Activated T-cell treated with anti-CD3 and anti-CD28 coated beads, Interleukin-2, amount 50 U/mL, for 4 hours (primary cell): ENCODE data around the gene RIC1. TPM values are rescaled to one million over a fixed set of nuclear protein-coding genes. Genes with fewer than 3 reads are reported as not detected.
A peak's percentile ranks its signal among the peaks of the same experiment; 100 is the strongest.
"Not testable (repeated sequence)": the region's sequence is repeated elsewhere in the genome, so short reads cannot be mapped to it uniquely, and the experiment has no call there.

Source experiments
- ATAC-seq, 2 donors: fragments of 200-7000 bp; cut with Tn5 transposase; one replicate each; pipeline ENCODE4 v1.10.0; 2021
- DNase-seq: peaks from one replicate; pipeline ENCODE4 v3.0.0-alpha.2; 2020
- H3K27me3 Mint-ChIP-seq: one replicate; pipeline ENCODE4 v1.8.0; 2021; ENCODE audit warnings: low read depth, mixed read lengths
- H3K36me3 Mint-ChIP-seq: one replicate; pipeline ENCODE4 v1.8.0; 2022; ENCODE audit warnings: mixed read lengths; ENCODE audit not compliant: insufficient read depth
- H3K4me1 Mint-ChIP-seq: one replicate; pipeline ENCODE4 v1.8.0; 2021; ENCODE audit warnings: low read depth, mixed read lengths
- H3K4me3 Mint-ChIP-seq: one replicate; pipeline ENCODE4 v1.8.0; 2021; ENCODE audit warnings: mild to moderate bottlenecking, moderate library complexity, mixed read lengths
- H3K9me3 Mint-ChIP-seq: one replicate; pipeline ENCODE4 v1.8.0; 2021; ENCODE audit warnings: mixed read lengths
- total RNA-seq, 3 donors: library from RNA; stranded (reverse); gene quantifications; one replicate each; pipeline ENCODE4 v1.2.1, GENCODE V29; 2021

The RIC1 gene
- total RNA-seq, 3 donors from 2014 or later: 10.5 to 11.2 (median 10.8) TPM

- peaks cover 33% of the 10 kb centered on the region for H3K4me1 Mint-ChIP-seq
- peaks cover 8% of the 10 kb centered on the region for H3K9me3 Mint-ChIP-seq
- H3K4me3 Mint-ChIP-seq: no peak overlapping the region
- H3K36me3 Mint-ChIP-seq: peaks cover 59% of the 10 kb centered on the region
- ATAC-seq (no peak), DNase-seq (no peak)
- H3K27me3 Mint-ChIP-seq: no peaks in the 10 kb centered on the region
Observed at GRCh38 chr9:5787220-5787619, 158.3 kb downstream of the RIC1 start.

- Mint-ChIP-seq H3K9me3 (peaks cover 4% of the 10 kb centered on the region), H3K36me3 (peaks cover 53% of the 10 kb centered on the region), H3K27me3 (no peaks in the 10 kb centered on the region), H3K4me3 (no peak overlapping the region), H3K4me1 (peaks cover 34% of the 10 kb centered on the region)
- peak in 1 of 2 donors; percentile 41 for ATAC-seq
- DNase-seq: no peak
Observed at GRCh38 chr9:5787759-5788302, 158.9 kb downstream of the RIC1 start.

- H3K4me1 Mint-ChIP-seq: peaks cover 49% of the 10 kb centered on the region
- H3K27me3 Mint-ChIP-seq: no peaks in the 10 kb centered on the region
- peaks cover 45% of the 10 kb centered on the region for H3K36me3 Mint-ChIP-seq
Observed at GRCh38 chr9:5789489-5789888, 160.6 kb downstream of the RIC1 start.

GRCh38 chr9:5790923-5791322 is 162.0 kb downstream of the RIC1 start:
- H3K36me3 Mint-ChIP-seq: peaks cover 38% of the 10 kb centered on the region
- peaks cover 57% of the 10 kb centered on the region for H3K4me1 Mint-ChIP-seq
- no peaks in the 10 kb centered on the region for H3K9me3 Mint-ChIP-seq

More at GRCh38 chr9:5789489-5789888, 160.6 kb downstream of the RIC1 start:
- no peaks in the 10 kb centered on the region for H3K9me3 Mint-ChIP-seq
- no peak overlapping the region for H3K4me3 Mint-ChIP-seq
- ATAC-seq (no peak), DNase-seq (no peak)

GRCh38 chr9:5791870-5792269 is 163.0 kb downstream of the RIC1 start:
- peaks cover 59% of the 10 kb centered on the region for H3K4me1 Mint-ChIP-seq
- H3K36me3 Mint-ChIP-seq: peaks cover 37% of the 10 kb centered on the region
- ATAC-seq: no peak

More at GRCh38 chr9:5790923-5791322, 162.0 kb downstream of the RIC1 start:
- Mint-ChIP-seq H3K4me3 (no peak overlapping the region), H3K27me3 (no peaks in the 10 kb centered on the region)
- ATAC-seq: no peak
- no peak for DNase-seq

GRCh38 chr9:5793812-5794211 is 164.9 kb downstream of the RIC1 start:
- peaks cover 35% of the 10 kb centered on the region for H3K36me3 Mint-ChIP-seq
- peak overlapping the region; percentile 35 for H3K4me3 Mint-ChIP-seq
- H3K27me3 Mint-ChIP-seq: no peaks in the 10 kb centered on the region
- no peak for DNase-seq
- no peaks in the 10 kb centered on the region for H3K9me3 Mint-ChIP-seq
- H3K4me1 Mint-ChIP-seq: peaks cover 48% of the 10 kb centered on the region
- no peak for ATAC-seq

More at GRCh38 chr9:5791870-5792269, 163.0 kb downstream of the RIC1 start:
- no peaks in the 10 kb centered on the region for H3K9me3 Mint-ChIP-seq
- H3K4me3 Mint-ChIP-seq: no peak overlapping the region
- no peak for DNase-seq
- no peaks in the 10 kb centered on the region for H3K27me3 Mint-ChIP-seq

GRCh38 chr9:5796298-5796697 is 167.4 kb downstream of the RIC1 start:
- Mint-ChIP-seq H3K4me3 (no peak overlapping the region), H3K9me3 (no peaks in the 10 kb centered on the region), H3K4me1 (peaks cover 48% of the 10 kb centered on the region), H3K36me3 (peaks cover 24% of the 10 kb centered on the region), H3K27me3 (no peaks in the 10 kb centered on the region)
- no peak for DNase-seq
- ATAC-seq: no peak

GRCh38 chr9:5798581-5798980 is 169.7 kb downstream of the RIC1 start:
- ATAC-seq: no peak
- H3K4me1 Mint-ChIP-seq: peaks cover 35% of the 10 kb centered on the region
- H3K9me3 Mint-ChIP-seq: no peaks in the 10 kb centered on the region
- DNase-seq: no peak
- H3K36me3 Mint-ChIP-seq: peaks cover 17% of the 10 kb centered on the region
- no peak overlapping the region for H3K4me3 Mint-ChIP-seq
- no peaks in the 10 kb centered on the region for H3K27me3 Mint-ChIP-seq

GRCh38 chr9:5799314-5799713 is 170.4 kb downstream of the RIC1 start:
- Mint-ChIP-seq H3K36me3 (peaks cover 18% of the 10 kb centered on the region), H3K27me3 (no peaks in the 10 kb centered on the region), H3K4me1 (peaks cover 28% of the 10 kb centered on the region), H3K4me3 (no peak overlapping the region), H3K9me3 (no peaks in the 10 kb centered on the region)
- no peak for ATAC-seq
- no peak for DNase-seq

- H3K4me3 Mint-ChIP-seq, DNase-seq, ATAC-seq, H3K9me3 Mint-ChIP-seq, H3K27me3 Mint-ChIP-seq: not testable (repeated sequence)
- Mint-ChIP-seq H3K36me3 (peaks cover 19% of the 10 kb centered on the region), H3K4me1 (peaks cover 19% of the 10 kb centered on the region)
Observed at GRCh38 chr9:5800378-5800777, 171.5 kb downstream of the RIC1 start.

- Mint-ChIP-seq H3K4me1 (peaks cover 19% of the 10 kb centered on the region), H3K36me3 (peaks cover 17% of the 10 kb centered on the region), H3K4me3 (no peak overlapping the region), H3K27me3 (no peaks in the 10 kb centered on the region), H3K9me3 (no peaks in the 10 kb centered on the region)
- no peak for DNase-seq
- no peak for ATAC-seq
Observed at GRCh38 chr9:5800969-5801738, 172.2 kb downstream of the RIC1 start.

GRCh38 chr9:5801739-5802113 is 172.8 kb downstream of the RIC1 start:
- no peak for ATAC-seq
- no peak overlapping the region for H3K4me3 Mint-ChIP-seq
- no peak for DNase-seq
- no peaks in the 10 kb centered on the region for H3K27me3 Mint-ChIP-seq
- H3K9me3 Mint-ChIP-seq: no peaks in the 10 kb centered on the region
- peaks cover 18% of the 10 kb centered on the region for H3K4me1 Mint-ChIP-seq
- peaks cover 12% of the 10 kb centered on the region for H3K36me3 Mint-ChIP-seq

- Mint-ChIP-seq H3K27me3 (no peaks in the 10 kb centered on the region), H3K36me3 (peaks cover 21% of the 10 kb centered on the region), H3K4me3 (no peak overlapping the region), H3K9me3 (no peaks in the 10 kb centered on the region), H3K4me1 (peaks cover 8% of the 10 kb centered on the region)
- ATAC-seq (no peak), DNase-seq (no peak)
Observed at GRCh38 chr9:5805478-5805877, 176.6 kb downstream of the RIC1 start.

- Mint-ChIP-seq H3K27me3 (no peaks in the 10 kb centered on the region), H3K4me1 (peaks cover 1% of the 10 kb centered on the region), H3K4me3 (no peak overlapping the region), H3K36me3 (peaks cover 36% of the 10 kb centered on the region), H3K9me3 (no peaks in the 10 kb centered on the region)
- ATAC-seq (no peak), DNase-seq (no peak)
Observed at GRCh38 chr9:5811751-5812150, 182.8 kb downstream of the RIC1 start.

- DNase-seq (no peak), ATAC-seq (no peak)
- H3K4me3 Mint-ChIP-seq: no peak overlapping the region
- no peaks in the 10 kb centered on the region for H3K9me3 Mint-ChIP-seq
- H3K4me1 Mint-ChIP-seq: peaks cover 1% of the 10 kb centered on the region
- H3K27me3 Mint-ChIP-seq: no peaks in the 10 kb centered on the region
- H3K36me3 Mint-ChIP-seq: peaks cover 41% of the 10 kb centered on the region
Observed at GRCh38 chr9:5813824-5814223, 184.9 kb downstream of the RIC1 start.
